ENCODE data around the gene NFATC1.

The NFATC1 gene

GRCh38 chr18:79534356-79534755, 138.6 kb downstream of the NFATC1 start:
- no peak for DNase-seq (ENCODE audit: low read depth)
- no peak for TF ChIP-seq CTCF (IDR thresholded peaks at IDR 0.05; ENCODE audit: control insufficient read depth, extremely low read depth, insufficient read depth)
- H3K4me3 ChIP-seq (ENCODE audit: low read depth, low read length): no peak overlapping the region

- TF ChIP-seq CTCF (IDR thresholded peaks at IDR 0.05; ENCODE audit: control insufficient read depth, extremely low read depth, insufficient read depth): no peak
- no peak overlapping the region for H3K4me3 ChIP-seq (ENCODE audit: low read depth, low read length)
- no peak for DNase-seq (ENCODE audit: low read depth)
Observed at GRCh38 chr18:79537758-79538157, 142.0 kb downstream of the NFATC1 start.

- no peak for DNase-seq (ENCODE audit: low read depth)
Observed at GRCh38 chr18:79538635-79539034, 142.9 kb downstream of the NFATC1 start.

GRCh38 chr18:79540161-79540903, 144.6 kb downstream of the NFATC1 start:
- H3K4me3 ChIP-seq (ENCODE audit: low read depth, low read length): no peak overlapping the region
- peak; percentile 66 for DNase-seq (ENCODE audit: low read depth)
- TF ChIP-seq CTCF (IDR thresholded peaks at IDR 0.05; ENCODE audit: control insufficient read depth, extremely low read depth, insufficient read depth): no peak

More at GRCh38 chr18:79538635-79539034, 142.9 kb downstream of the NFATC1 start:
- TF ChIP-seq CTCF (IDR thresholded peaks at IDR 0.05; ENCODE audit: control insufficient read depth, extremely low read depth, insufficient read depth): no peak
- H3K4me3 ChIP-seq (ENCODE audit: low read depth, low read length): no peak overlapping the region

GRCh38 chr18:79540904-79541282, 145.2 kb downstream of the NFATC1 start:
- no peak overlapping the region for H3K4me3 ChIP-seq (ENCODE audit: low read depth, low read length)
- TF ChIP-seq CTCF (IDR thresholded peaks at IDR 0.05; ENCODE audit: control insufficient read depth, extremely low read depth, insufficient read depth): no peak
- DNase-seq (ENCODE audit: low read depth): no peak

- no peak for DNase-seq (ENCODE audit: low read depth)
- H3K4me3 ChIP-seq (ENCODE audit: low read depth, low read length): no peak overlapping the region
- no peak for TF ChIP-seq CTCF (IDR thresholded peaks at IDR 0.05; ENCODE audit: control insufficient read depth, extremely low read depth, insufficient read depth)
Observed at GRCh38 chr18:79542213-79542612, 146.5 kb downstream of the NFATC1 start.
